Colon (tissue), 2 donors: ENCODE data around the gene PTRHD1.

Experiments used
- FAIRE-seq: peaks from 2 replicates; lab custom pipeline; 2012; peaks lifted over from hg19 to GRCh38; lab: Jason Lieb, UNC
- donor health status: control.
- donor health status: control.

Gene PTRHD1

DNA sequence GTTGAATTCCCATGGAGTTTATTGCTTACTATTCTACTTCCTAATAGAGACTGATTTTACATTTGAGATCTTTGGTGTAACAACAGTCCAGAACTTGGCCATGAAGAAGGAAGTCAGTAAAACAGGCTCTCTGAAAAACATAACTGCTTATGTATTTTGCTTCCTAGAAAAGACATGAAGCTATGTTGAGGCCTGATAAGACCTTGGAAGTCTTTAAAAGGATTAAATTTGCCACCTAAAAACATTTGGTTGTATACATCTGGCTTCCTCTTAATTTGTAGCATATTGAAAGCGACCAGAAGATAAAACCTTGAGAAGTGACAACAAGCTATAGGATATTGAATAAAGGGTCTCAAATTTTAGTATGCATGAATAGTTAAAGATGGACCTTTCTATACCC lies 36.4 kb downstream of the PTRHD1 start:
- FAIRE-seq, result no peak

DNA sequence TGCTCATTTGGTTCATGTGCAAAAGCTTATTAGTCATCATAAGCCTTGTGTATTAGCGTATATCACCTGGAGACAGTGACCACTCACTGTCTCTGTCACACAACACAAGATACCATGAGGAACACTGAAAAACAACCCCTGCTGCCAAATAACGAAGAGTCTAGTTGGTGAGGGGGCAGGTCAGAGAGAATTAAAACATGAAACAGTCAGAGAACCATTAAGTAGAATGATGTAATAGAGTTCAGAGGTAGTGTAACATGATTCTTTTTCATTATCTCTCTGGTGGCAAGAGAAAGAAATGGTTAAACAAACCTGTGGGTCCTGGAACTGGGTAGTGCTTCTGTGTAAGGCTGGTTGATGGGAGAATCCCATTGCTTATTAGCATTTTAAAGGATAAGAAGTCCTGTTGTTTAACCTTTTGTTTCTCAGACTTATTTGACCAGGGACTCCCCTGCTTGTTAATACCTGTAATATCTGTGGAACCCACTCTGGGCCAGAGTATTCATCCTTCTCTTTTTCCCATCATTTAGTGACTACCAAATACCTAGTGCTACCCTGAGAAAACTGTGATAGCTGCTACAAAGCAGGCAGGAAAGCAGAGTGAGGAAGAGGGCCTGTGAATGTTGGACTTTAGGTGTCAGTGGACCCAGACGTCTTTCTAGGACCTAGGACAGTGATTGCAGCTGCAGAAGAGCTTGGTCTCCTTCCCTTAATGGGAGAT lies 38.0 kb downstream of the PTRHD1 start:
- no peak for FAIRE-seq

DNA sequence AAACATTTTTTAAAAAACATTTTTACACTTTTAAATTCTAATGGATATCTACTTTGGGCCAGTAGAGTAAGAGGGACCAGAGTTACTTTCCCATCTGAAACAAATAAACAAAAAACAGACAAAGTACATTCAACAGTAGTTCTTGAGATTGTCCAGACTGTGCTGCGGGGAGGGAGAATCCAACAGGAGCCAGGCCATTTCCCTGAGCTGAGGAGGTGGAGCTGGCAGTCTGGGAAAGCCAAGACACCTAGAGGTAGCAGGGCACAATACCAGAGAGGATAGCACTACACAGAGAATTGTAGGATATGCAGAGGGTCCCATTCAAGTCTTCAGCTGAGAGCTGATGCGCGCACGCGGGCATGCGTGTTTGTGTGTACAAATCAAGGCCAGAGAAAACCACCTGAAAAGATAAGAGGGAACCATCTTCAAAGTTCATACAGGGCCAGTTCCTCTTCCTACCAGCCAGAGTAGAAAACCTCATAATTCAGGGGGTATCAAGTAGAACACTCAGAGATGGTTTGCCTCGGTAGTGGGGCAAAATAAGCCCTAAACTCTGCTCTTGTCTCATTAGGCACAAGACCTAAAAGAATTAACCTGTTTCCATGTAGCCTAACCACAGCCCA lies 44.0 kb downstream of the PTRHD1 start:
- no peak for FAIRE-seq

GRCh38 chr2:24747299-24747698 lies 45.9 kb downstream of the PTRHD1 start:
- FAIRE-seq, result no peak

GRCh38 chr2:24745825-24746224 lies 47.4 kb downstream of the PTRHD1 start:
- FAIRE-seq, result no peak

DNA sequence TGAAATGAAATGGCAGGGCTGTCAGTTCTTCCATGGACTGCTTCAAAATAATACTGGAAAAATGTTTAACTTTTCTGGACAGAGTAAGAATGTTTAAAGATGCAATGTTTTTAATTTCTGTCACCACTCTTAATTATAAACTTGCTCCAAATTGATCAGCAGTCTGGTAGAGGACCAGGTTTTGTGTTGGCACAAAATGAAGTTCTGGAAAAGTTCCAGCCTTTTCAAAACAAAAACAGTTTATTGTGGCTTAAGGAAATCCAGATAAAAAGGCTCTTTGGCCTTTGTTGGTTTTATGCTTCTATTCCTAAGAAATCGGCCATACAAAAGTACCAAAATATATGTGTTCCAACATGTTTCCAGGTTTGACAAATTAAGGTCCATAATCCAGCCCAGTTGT lies 48.8 kb downstream of the PTRHD1 start:
- no peak for FAIRE-seq

- FAIRE-seq, result no peak
Measured at GRCh38 chr2:24743924-24744323, 49.3 kb downstream of the PTRHD1 start.

DNA sequence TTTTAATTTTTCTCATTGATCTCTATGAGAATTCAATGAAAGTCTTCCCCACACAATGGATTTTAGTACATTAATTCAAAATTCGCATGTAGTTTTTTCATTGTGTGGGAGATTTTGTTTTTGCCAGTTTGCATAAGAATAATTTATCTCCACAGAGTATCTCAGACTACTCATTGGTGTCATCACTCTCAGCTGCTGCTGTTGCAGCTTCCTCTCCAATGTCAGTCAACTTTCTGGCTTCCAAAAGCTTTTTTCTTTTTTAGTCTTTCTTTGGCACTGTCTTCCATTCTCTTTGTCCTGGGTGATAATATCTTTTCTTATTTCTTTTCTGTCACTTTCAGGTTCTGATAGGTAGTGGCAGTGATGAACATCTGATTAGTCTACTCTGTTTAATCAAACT lies 50.5 kb downstream of the PTRHD1 start:
- no peak for FAIRE-seq

GRCh38 chr2:24740142-24740541 lies 53.0 kb downstream of the PTRHD1 start:
- FAIRE-seq, result no peak
